GOT3 (cell line): ENCODE data around the gene PARD3B.

ENCODE experiments used
- DNase-seq: peaks from one replicate; lab custom pipeline; 2025; ENCODE audit warnings: mixed read lengths; lab: John Stamatoyannopoulos, UW

PARD3B gene

GRCh38 chr2:205510345-205510744 lies 965.1 kb downstream of the PARD3B start:
- no peak for DNase-seq

- no peak for DNase-seq
Observed at GRCh38 chr2:205511221-205511620, 965.9 kb downstream of the PARD3B start.

- no peak for DNase-seq
Observed at GRCh38 chr2:205511641-205512040, 966.4 kb downstream of the PARD3B start.

- DNase-seq: no peak
Observed at GRCh38 chr2:205520311-205520710, 975.0 kb downstream of the PARD3B start.

GRCh38 chr2:205524656-205525055 lies 979.4 kb downstream of the PARD3B start:
- DNase-seq: no peak

- DNase-seq: no peak
Observed at GRCh38 chr2:205527801-205528200, 982.5 kb downstream of the PARD3B start.

GRCh38 chr2:205531072-205531471 lies 985.8 kb downstream of the PARD3B start:
- DNase-seq: no peak

GRCh38 chr2:205531489-205532148 lies 986.3 kb downstream of the PARD3B start:
- no peak for DNase-seq

- no peak for DNase-seq
Observed at GRCh38 chr2:205535001-205535400, 989.7 kb downstream of the PARD3B start.

GRCh38 chr2:205539603-205540002 lies 994.3 kb downstream of the PARD3B start:
- no peak for DNase-seq

GRCh38 chr2:205540036-205540435 lies 994.8 kb downstream of the PARD3B start:
- DNase-seq: no peak

GRCh38 chr2:205543262-205543843 lies 998.1 kb downstream of the PARD3B start:
- DNase-seq: no peak

GRCh38 chr2:205543937-205544702 lies 998.8 kb downstream of the PARD3B start:
- no peak for DNase-seq

GRCh38 chr2:205545971-205546816 lies 1000.9 kb downstream of the PARD3B start:
- DNase-seq: no peak

GRCh38 chr2:205555566-205556230 lies 1010.4 kb downstream of the PARD3B start:
- DNase-seq: no peak

GRCh38 chr2:205556357-205556756 lies 1011.1 kb downstream of the PARD3B start:
- no peak for DNase-seq

- DNase-seq: no peak
Observed at GRCh38 chr2:205556841-205557539, 1011.7 kb downstream of the PARD3B start.

GRCh38 chr2:205557873-205558272 lies 1012.6 kb downstream of the PARD3B start:
- no peak for DNase-seq

GRCh38 chr2:205561441-205561840 lies 1016.2 kb downstream of the PARD3B start:
- DNase-seq: no peak

GRCh38 chr2:205563646-205564045 lies 1018.4 kb downstream of the PARD3B start:
- DNase-seq: no peak
